H9 (cell line): ENCODE measurements around the gene CYBB. TPM values are rescaled to one million over a fixed set of nuclear protein-coding genes. Genes with fewer than 3 reads are reported as not detected.

Source experiments
- DNase-seq: peaks from one replicate; pipeline ENCODE4 v3.0.0-alpha.2; 2017
- H2AFZ ChIP-seq: one replicate; pipeline ENCODE4 v1.6.1; 2013; ENCODE audit warnings: mild to moderate bottlenecking, low read length, control low read depth, moderate library complexity
- H2AK5ac ChIP-seq: 2 replicates; pipeline ENCODE4 v1.6.1; 2013; ENCODE audit warnings: low read length, control low read depth, mixed read lengths; ENCODE audit not compliant: insufficient read length
- H2BK120ac ChIP-seq: one replicate; pipeline ENCODE4 v1.6.1; 2013; ENCODE audit warnings: low read depth, mild to moderate bottlenecking, low read length, control low read depth, inconsistent platforms; ENCODE audit not compliant: poor library complexity, severe bottlenecking
- H2BK12ac ChIP-seq: 2 replicates; pipeline ENCODE4 v1.6.1; 2013; ENCODE audit warnings: low read length, control low read depth, mixed read lengths, low read depth; ENCODE audit not compliant: insufficient read length
- H2BK15ac ChIP-seq: 2 replicates; pipeline ENCODE4 v1.6.1; 2013; ENCODE audit warnings: low read depth, low read length, control low read depth
- H2BK20ac ChIP-seq: one replicate; pipeline ENCODE4 v1.6.1; 2013; ENCODE audit warnings: low read depth, mild to moderate bottlenecking, low read length, control low read depth, inconsistent platforms; ENCODE audit not compliant: poor library complexity, severe bottlenecking
- H2BK5ac ChIP-seq: 2 replicates; pipeline ENCODE4 v1.6.1; 2013; ENCODE audit warnings: low read length, control low read depth, mixed read lengths; ENCODE audit not compliant: insufficient read length
- H3K14ac ChIP-seq: 2 replicates; pipeline ENCODE4 v1.6.1; 2013; ENCODE audit warnings: low read length, control low read depth; ENCODE audit not compliant: insufficient read depth
- H3K18ac ChIP-seq: 2 replicates; pipeline ENCODE4 v1.6.1; 2013; ENCODE audit warnings: low read depth, mild to moderate bottlenecking, mixed read lengths, low read length, control low read depth; ENCODE audit not compliant: insufficient read length
- H3K23ac ChIP-seq: 2 replicates; pipeline ENCODE4 v1.6.1; 2013; ENCODE audit warnings: low read length, control low read depth, mixed read lengths, low read depth; ENCODE audit not compliant: insufficient read length
- H3K23me2 ChIP-seq: 2 replicates; pipeline ENCODE4 v1.6.1; 2013; ENCODE audit warnings: low read depth, mild to moderate bottlenecking, mixed read lengths, low read length, control low read depth; ENCODE audit not compliant: insufficient read length, poor library complexity, severe bottlenecking
- H3K27ac ChIP-seq: 2 replicates; pipeline ENCODE4 v1.5.1; 2013; ENCODE audit warnings: low read length, control low read depth, mixed read lengths, low read depth; ENCODE audit not compliant: insufficient read length
- H3K27me3 ChIP-seq: 2 replicates; pipeline ENCODE4 v1.6.1; 2013; ENCODE audit warnings: low read length, control low read depth, inconsistent platforms; ENCODE audit not compliant: insufficient read depth
- H3K4ac ChIP-seq: 2 replicates; pipeline ENCODE4 v1.6.1; 2013; ENCODE audit warnings: low read depth, mild to moderate bottlenecking, control low read depth, inconsistent platforms, low read length, moderate library complexity
- H3K4me1 ChIP-seq: 2 replicates; pipeline ENCODE4 v1.6.1; 2013; ENCODE audit warnings: low read length, control low read depth, inconsistent platforms; ENCODE audit not compliant: insufficient read depth
- H3K4me2 ChIP-seq: 2 replicates; pipeline ENCODE4 v1.6.1; 2013; ENCODE audit warnings: low read length, control low read depth, mixed read lengths; ENCODE audit not compliant: insufficient read length, insufficient read depth
- H3K56ac ChIP-seq: 2 replicates; pipeline ENCODE4 v1.6.1; 2013; ENCODE audit warnings: low read depth, mild to moderate bottlenecking, mixed read lengths, low read length, control low read depth; ENCODE audit not compliant: insufficient read length
- H3K79me1 ChIP-seq: 2 replicates; pipeline ENCODE4 v1.6.1; 2013; ENCODE audit warnings: low read depth, mild to moderate bottlenecking, moderate library complexity, low read length, control low read depth, inconsistent platforms; ENCODE audit not compliant: insufficient read depth, poor library complexity, severe bottlenecking
- H3K79me2 ChIP-seq: 2 replicates; pipeline ENCODE4 v1.6.1; 2013; ENCODE audit warnings: low read length, control low read depth, inconsistent platforms; ENCODE audit not compliant: insufficient read depth
- H3K9ac ChIP-seq: 2 replicates; pipeline ENCODE4 v1.6.1; 2013; ENCODE audit warnings: low read length, control low read depth, mixed read lengths; ENCODE audit not compliant: insufficient read length; ENCODE audit errors: extremely low read depth
- H3K9me3 ChIP-seq: one replicate; pipeline ENCODE4 v1.6.1; 2013; ENCODE audit warnings: low read depth, low read length, inconsistent platforms; ENCODE audit not compliant: control insufficient read depth
- H3T11ph ChIP-seq: one replicate; pipeline ENCODE4 v1.6.1; 2013; ENCODE audit warnings: mild to moderate bottlenecking, low read length, control low read depth, inconsistent platforms
- H4K20me1 ChIP-seq: one replicate; pipeline ENCODE4 v1.6.1; 2013; ENCODE audit not compliant: control insufficient read depth, insufficient read length, insufficient read depth
- H4K5ac ChIP-seq: 2 replicates; pipeline ENCODE4 v1.6.1; 2013; ENCODE audit warnings: low read depth, mild to moderate bottlenecking, mixed read lengths, low read length, control low read depth; ENCODE audit not compliant: insufficient read length
- H4K8ac ChIP-seq: replicated peaks from 2 replicates; pipeline ENCODE4 v1.6.1; 2013; ENCODE audit warnings: low read length, control low read depth, mixed read lengths, low read depth; ENCODE audit not compliant: insufficient read length
- H4K91ac ChIP-seq: 2 replicates; pipeline ENCODE4 v1.6.1; 2013; ENCODE audit warnings: low read depth, mild to moderate bottlenecking, moderate library complexity, mixed read lengths, low read length, control low read depth; ENCODE audit not compliant: insufficient read length
- H3K27ac Mint-ChIP-seq, 3 experiments: 2 replicates in 2 of 3; 3 replicates in 1 of 3; pipeline ENCODE4 v1.8.0; 2020 to 2021; ENCODE audit warnings: mixed read lengths in 3 of 3, mild to moderate bottlenecking in 1 of 3, moderate library complexity in 1 of 3
- H3K27me3 Mint-ChIP-seq: 2 replicates; pipeline ENCODE4 v1.8.0; 2021; ENCODE audit warnings: low read depth, mild to moderate bottlenecking, moderate library complexity, mixed read lengths
- H3K36me3 Mint-ChIP-seq, 3 experiments: 2 replicates in 2 of 3; 3 replicates in 1 of 3; pipeline ENCODE4 v1.8.0; 2020 to 2021; ENCODE audit warnings: low read depth in 3 of 3, mixed read lengths in 3 of 3; ENCODE audit not compliant: insufficient read depth in 1 of 3
- H3K4me1 Mint-ChIP-seq, 2 experiments: 2 replicates each; pipeline ENCODE4 v1.8.0; 2020; ENCODE audit warnings: mixed read lengths in 2 of 2
- H3K4me3 Mint-ChIP-seq, 2 experiments: 2 replicates in 1 of 2; 3 replicates in 1 of 2; pipeline ENCODE4 v1.8.0; 2020 to 2021; ENCODE audit warnings: mild to moderate bottlenecking in 2 of 2, mixed read lengths in 2 of 2, moderate library complexity in 1 of 2
- H3K9me3 Mint-ChIP-seq, 2 experiments: 2 replicates in 1 of 2; 3 replicates in 1 of 2; pipeline ENCODE4 v1.8.0; 2020; ENCODE audit warnings: mild to moderate bottlenecking in 2 of 2, mixed read lengths in 2 of 2, moderate library complexity in 1 of 2
- total RNA-seq: library from RNA; stranded (reverse); gene quantifications from 2 replicates; pipeline ENCODE4 v1.2.1, GENCODE V29; 2021
- TF ChIP-seq, protein P1 (sequence below): fragments of 200-600 bp; sonication (generic); conservative IDR thresholded peaks from 3 replicates; pipeline ENCODE4 v1.8.0; 2021; ENCODE audit warnings: antibody characterized with exemption, mild to moderate bottlenecking

The CYBB gene
- total RNA-seq, 1 experiment from 2014 or later: 0.07 TPM

DNA sequence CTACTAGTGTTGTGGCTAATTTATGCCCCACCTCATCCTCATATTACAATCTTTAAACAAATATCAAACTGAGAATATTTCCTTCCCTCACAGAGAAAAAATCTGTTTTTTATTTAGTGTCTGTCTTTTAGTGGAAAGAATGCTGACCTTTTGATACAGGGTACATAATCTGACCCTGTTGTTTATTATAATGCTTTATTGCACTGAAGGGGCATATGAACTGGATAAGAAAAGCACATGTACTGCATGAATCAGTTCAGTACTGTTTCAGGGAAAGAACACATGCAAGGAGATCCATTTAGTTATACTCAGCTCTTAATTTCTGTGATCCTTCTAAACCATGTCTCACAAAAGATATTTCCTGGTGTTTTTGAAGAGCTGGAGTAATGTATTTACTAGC lies 83.0 kb downstream of the CYBB start:
- Histone ChIP-seq H3K4me1 (no peaks in the 10 kb centered on the region), H4K91ac (no peak overlapping the region), H3K79me1 (no peaks in the 10 kb centered on the region), H3K27ac (no peak overlapping the region), H3K23ac (no peak overlapping the region), H2BK15ac (no peak overlapping the region), H3K9ac (no peak overlapping the region), H3K27me3 (no peaks in the 10 kb centered on the region), H2BK20ac (no peak overlapping the region), H3K56ac (no peak overlapping the region), H3K9me3 (no peaks in the 10 kb centered on the region), H2AFZ (no peak overlapping the region), H3K23me2 (no peaks in the 10 kb centered on the region), H4K5ac (no peak overlapping the region), H3K18ac (no peak overlapping the region), H2AK5ac (no peak overlapping the region), H2BK5ac (no peak overlapping the region), H3K4ac (no peak overlapping the region), H2BK120ac (no peak overlapping the region), H2BK12ac (no peak overlapping the region), H4K8ac (no peak overlapping the region), H3K79me2 (no peaks in the 10 kb centered on the region), H3T11ph (no peak overlapping the region), H4K20me1 (no peaks in the 10 kb centered on the region), H3K14ac (no peak overlapping the region), H3K4me2 (no peak overlapping the region)
- H3K4me1 Mint-ChIP-seq: no peaks in the 10 kb centered on the region
- no peak for DNase-seq
- H3K27me3 Mint-ChIP-seq: no peaks in the 10 kb centered on the region
- peaks cover 0 to 6% (median 3%) of the 10 kb centered on the region in 3 experiments; a peak in 4 of 7 replicates for H3K36me3 Mint-ChIP-seq
- TF ChIP-seq, protein P1, sequence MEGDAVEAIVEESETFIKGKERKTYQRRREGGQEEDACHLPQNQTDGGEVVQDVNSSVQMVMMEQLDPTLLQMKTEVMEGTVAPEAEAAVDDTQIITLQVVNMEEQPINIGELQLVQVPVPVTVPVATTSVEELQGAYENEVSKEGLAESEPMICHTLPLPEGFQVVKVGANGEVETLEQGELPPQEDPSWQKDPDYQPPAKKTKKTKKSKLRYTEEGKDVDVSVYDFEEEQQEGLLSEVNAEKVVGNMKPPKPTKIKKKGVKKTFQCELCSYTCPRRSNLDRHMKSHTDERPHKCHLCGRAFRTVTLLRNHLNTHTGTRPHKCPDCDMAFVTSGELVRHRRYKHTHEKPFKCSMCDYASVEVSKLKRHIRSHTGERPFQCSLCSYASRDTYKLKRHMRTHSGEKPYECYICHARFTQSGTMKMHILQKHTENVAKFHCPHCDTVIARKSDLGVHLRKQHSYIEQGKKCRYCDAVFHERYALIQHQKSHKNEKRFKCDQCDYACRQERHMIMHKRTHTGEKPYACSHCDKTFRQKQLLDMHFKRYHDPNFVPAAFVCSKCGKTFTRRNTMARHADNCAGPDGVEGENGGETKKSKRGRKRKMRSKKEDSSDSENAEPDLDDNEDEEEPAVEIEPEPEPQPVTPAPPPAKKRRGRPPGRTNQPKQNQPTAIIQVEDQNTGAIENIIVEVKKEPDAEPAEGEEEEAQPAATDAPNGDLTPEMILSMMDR: no peak
- H3K4me3 Mint-ChIP-seq: no peak overlapping the region
- peaks cover 54 to 64% of the 10 kb centered on the region in 2 experiments for H3K9me3 Mint-ChIP-seq
- no peak overlapping the region for H3K27ac Mint-ChIP-seq

Other genes with a start within 250 kb of the CYBB start
- gene LANCL3, start 208.4 kb upstream of the CYBB start, total RNA-seq: 0.26 and 0.48 TPM in 2 replicates
- gene XK, start 94.3 kb upstream of the CYBB start, total RNA-seq: 0.85 and 0.97 TPM in 2 replicates
- gene DYNLT3, start 67.5 kb downstream of the CYBB start, total RNA-seq: 5.7 and 7.6 TPM in 2 replicates
- 0.15 TPM in 2 replicates for gene SYTL5, start 226.5 kb downstream of the CYBB start, total RNA-seq